SHP77 treated with DMSO at 0.1 percent for 48 hours (cell line): Measurements from ENCODE around the gene MINDY3.

Experiments used
- DNase-seq: peaks from one replicate; lab custom pipeline; 2025; lab: John Stamatoyannopoulos, UW

Gene MINDY3

GRCh38 chr10:15738270-15738925 is 121.9 kb downstream of the MINDY3 start:
- no peak for DNase-seq

DNA sequence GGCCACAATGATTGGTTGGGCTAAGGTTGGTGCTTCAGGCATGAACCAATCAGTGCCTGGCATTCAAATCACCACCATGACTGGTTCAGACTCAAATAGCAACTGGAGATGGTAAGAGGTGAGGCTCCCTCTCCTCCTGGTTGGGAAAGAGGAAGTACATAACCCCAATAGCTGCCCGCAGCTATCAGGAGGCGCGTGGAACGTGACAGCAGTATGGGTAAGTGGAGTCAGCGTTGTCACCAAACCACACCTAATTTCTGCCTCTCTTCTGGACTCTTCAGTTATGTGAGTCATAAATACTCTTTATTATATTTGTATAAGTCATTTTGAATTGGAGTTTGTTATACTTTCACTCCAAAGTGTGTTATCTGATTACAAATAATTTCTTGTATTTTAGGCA is 122.7 kb downstream of the MINDY3 start:
- no peak for DNase-seq

GRCh38 chr10:15735763-15736162 is 124.5 kb downstream of the MINDY3 start:
- no peak for DNase-seq

- no peak for DNase-seq
These were observed 130.0 kb downstream of the MINDY3 start for GRCh38 chr10:15730341-15730740.

GRCh38 chr10:15729890-15730289 is 130.4 kb downstream of the MINDY3 start:
- no peak for DNase-seq
